Measurements from ENCODE around the gene PDE6D.
A peak's percentile ranks its signal among the peaks of the same experiment; 100 is the strongest.

Gene PDE6D

GRCh38 chr2:231711677-231712450 lies 69.2 kb downstream of the PDE6D start:
- Histone ChIP-seq H3K27me3 (ENCODE audit: control insufficient read depth in 3 of 3, insufficient read depth in 3 of 3, low read depth in 1 of 3, low read length in 3 of 3) (no peaks in the 10 kb centered on the region), H4K8ac (ENCODE audit: low read depth, low read length) (no peak overlapping the region), H2AFZ (ENCODE audit: low read length) (no peak overlapping the region), H3K18ac (ENCODE audit: low read length) (no peak overlapping the region), H2BK5ac (ENCODE audit: low read length) (no peak overlapping the region), H2BK12ac (ENCODE audit: low read length) (no peak overlapping the region), H3K4me2 (ENCODE audit: insufficient read depth, low read length, poor library complexity, severe bottlenecking) (peak overlapping the region; percentile 89), H3K4me3 (ENCODE audit: low read length in 2 of 2) (peak overlapping the region; percentile 1 to 82), H3K79me1 (ENCODE audit: low read depth, low read length) (no peaks in the 10 kb centered on the region), H3K23ac (ENCODE audit: low read depth, low read length, poor library complexity) (no peak overlapping the region), H3K4me1 (ENCODE audit: control insufficient read depth in 2 of 2, insufficient read depth in 1 of 2, low read depth in 1 of 2, low read length in 2 of 2) (peaks cover 19 to 26% of the 10 kb centered on the region in 2 donors), H2BK120ac (ENCODE audit: low read depth, low read length) (no peak overlapping the region), H3K36me3 (replicated peaks in 1 of 2; ENCODE audit: control insufficient read depth in 2 of 2, insufficient read depth in 2 of 2, low read length in 2 of 2) (peaks cover 26 to 42% of the 10 kb centered on the region in 2 donors), H2BK15ac (ENCODE audit: low read length) (no peak overlapping the region), H3K9ac (ENCODE audit: low read depth, low read length, poor library complexity) (peak overlapping the region; percentile 51), H2AK5ac (ENCODE audit: low read depth, low read length) (no peak overlapping the region), H3K27ac (replicated peaks; ENCODE audit: low read length) (peak overlapping the region; percentile 47), H3K4ac (ENCODE audit: low read length) (no peak overlapping the region), H3K9me3 (replicated peaks in 1 of 2; ENCODE audit: control insufficient read depth in 2 of 2, insufficient read depth in 1 of 2, low read depth in 1 of 2, low read length in 2 of 2) (no peaks in the 10 kb centered on the region), H3K14ac (ENCODE audit: low read length) (no peak overlapping the region), H4K91ac (ENCODE audit: low read depth, low read length, poor library complexity) (no peak overlapping the region)
- no peak for DNase-seq (ENCODE audit: low spot score)
- WGBS, 2 donors (ENCODE audit: extremely low coverage in 2 of 2, insufficient read length in 2 of 2, insufficient replicate concordance in 1 of 2), result 100% methylated on average over 1 of the region's 9 CpGs; no CpG with 5 or more reads in 1 of the 2 donors

- DNase-seq (ENCODE audit: low spot score), result no peak
- peak overlapping the region; percentile 71 for H3K18ac ChIP-seq (ENCODE audit: low read length)
- no peak overlapping the region for H4K8ac ChIP-seq (ENCODE audit: low read depth, low read length)
- H2AFZ ChIP-seq (ENCODE audit: low read length), result no peak overlapping the region
- H3K4me1 ChIP-seq (ENCODE audit: control insufficient read depth in 2 of 2, insufficient read depth in 1 of 2, low read depth in 1 of 2, low read length in 2 of 2), result peaks cover 21 to 24% of the 10 kb centered on the region in 2 donors
- no peak overlapping the region for H2BK15ac ChIP-seq (ENCODE audit: low read length)
- no peak overlapping the region for H3K14ac ChIP-seq (ENCODE audit: low read length)
- H2BK5ac ChIP-seq (ENCODE audit: low read length), result no peak overlapping the region
- H3K27ac ChIP-seq (replicated peaks; ENCODE audit: low read length), result peak overlapping the region; percentile 47
- H4K91ac ChIP-seq (ENCODE audit: low read depth, low read length, poor library complexity), result no peak overlapping the region
- peak overlapping the region; percentile 91 for H3K9ac ChIP-seq (ENCODE audit: low read depth, low read length, poor library complexity)
- H3K27me3 ChIP-seq (ENCODE audit: control insufficient read depth in 3 of 3, insufficient read depth in 3 of 3, low read depth in 1 of 3, low read length in 3 of 3), result no peaks in the 10 kb centered on the region
- H3K9me3 ChIP-seq (replicated peaks in 1 of 2; ENCODE audit: control insufficient read depth in 2 of 2, insufficient read depth in 1 of 2, low read depth in 1 of 2, low read length in 2 of 2), result peaks cover 0 to 2% of the 10 kb centered on the region in 2 donors
- peak overlapping the region; percentile 82 to 96 for H3K4me3 ChIP-seq (ENCODE audit: low read length in 2 of 2)
- no peak overlapping the region for H2BK120ac ChIP-seq (ENCODE audit: low read depth, low read length)
- H3K79me1 ChIP-seq (ENCODE audit: low read depth, low read length), result no peaks in the 10 kb centered on the region
- peak overlapping the region; percentile 89 for H3K4me2 ChIP-seq (ENCODE audit: insufficient read depth, low read length, poor library complexity, severe bottlenecking)
- H2AK5ac ChIP-seq (ENCODE audit: low read depth, low read length), result peak overlapping the region; percentile 51
- no peak overlapping the region for H2BK12ac ChIP-seq (ENCODE audit: low read length)
- H3K4ac ChIP-seq (ENCODE audit: low read length), result no peak overlapping the region
- H3K36me3 ChIP-seq (replicated peaks in 1 of 2; ENCODE audit: control insufficient read depth in 2 of 2, insufficient read depth in 2 of 2, low read length in 2 of 2), result peaks cover 26 to 42% of the 10 kb centered on the region in 2 donors
- no peak overlapping the region for H3K23ac ChIP-seq (ENCODE audit: low read depth, low read length, poor library complexity)
- no CpG with 5 or more reads among the region's 43 CpGs for WGBS, 2 donors (ENCODE audit: extremely low coverage in 2 of 2, insufficient read length in 2 of 2, insufficient replicate concordance in 1 of 2)
Measured at GRCh38 chr2:231710799-231711676, 70.0 kb downstream of the PDE6D start.

GRCh38 chr2:231709981-231710798 lies 70.9 kb downstream of the PDE6D start:
- Histone ChIP-seq H3K4me2 (ENCODE audit: insufficient read depth, low read length, poor library complexity, severe bottlenecking) (peak overlapping the region; percentile 89), H3K79me1 (ENCODE audit: low read depth, low read length) (peaks cover 1% of the 10 kb centered on the region), H2AFZ (ENCODE audit: low read length) (no peak overlapping the region), H4K8ac (ENCODE audit: low read depth, low read length) (no peak overlapping the region), H3K9me3 (replicated peaks in 1 of 2; ENCODE audit: control insufficient read depth in 2 of 2, insufficient read depth in 1 of 2, low read depth in 1 of 2, low read length in 2 of 2) (peaks cover 0 to 10% of the 10 kb centered on the region in 2 donors), H3K9ac (ENCODE audit: low read depth, low read length, poor library complexity) (peak overlapping the region; percentile 99), H4K91ac (ENCODE audit: low read depth, low read length, poor library complexity) (no peak overlapping the region), H3K18ac (ENCODE audit: low read length) (peak overlapping the region; percentile 97), H3K14ac (ENCODE audit: low read length) (peak overlapping the region; percentile 87), H3K23ac (ENCODE audit: low read depth, low read length, poor library complexity) (peak overlapping the region; percentile 83), H3K4me3 (ENCODE audit: low read length in 2 of 2) (peak overlapping the region; percentile 82 to 96), H2BK15ac (ENCODE audit: low read length) (no peak overlapping the region), H2BK12ac (ENCODE audit: low read length) (no peak overlapping the region), H2BK120ac (ENCODE audit: low read depth, low read length) (no peak overlapping the region), H3K4ac (ENCODE audit: low read length) (no peak overlapping the region), H2BK5ac (ENCODE audit: low read length) (peak overlapping the region; percentile 93), H3K4me1 (ENCODE audit: control insufficient read depth in 2 of 2, insufficient read depth in 1 of 2, low read depth in 1 of 2, low read length in 2 of 2) (peaks cover 24 to 26% of the 10 kb centered on the region in 2 donors), H3K36me3 (replicated peaks in 1 of 2; ENCODE audit: control insufficient read depth in 2 of 2, insufficient read depth in 2 of 2, low read length in 2 of 2) (peaks cover 22 to 42% of the 10 kb centered on the region in 2 donors), H3K27me3 (ENCODE audit: control insufficient read depth in 3 of 3, insufficient read depth in 3 of 3, low read depth in 1 of 3, low read length in 3 of 3) (no peaks in the 10 kb centered on the region), H3K27ac (replicated peaks; ENCODE audit: low read length) (peak overlapping the region; percentile 71), H2AK5ac (ENCODE audit: low read depth, low read length) (peak overlapping the region; percentile 97)
- peak; percentile 81 for DNase-seq (ENCODE audit: low spot score)
- WGBS, 2 donors (ENCODE audit: extremely low coverage in 2 of 2, insufficient read length in 2 of 2, insufficient replicate concordance in 1 of 2), result no CpG with 5 or more reads among the region's 105 CpGs

Measured in neuronal stem cell (in vitro differentiated cells).